Measurements from ENCODE around the gene GRIN2A.
A peak's percentile ranks its signal among the peaks of the same experiment; 100 is the strongest.

Gene GRIN2A

GRCh38 chr16:9802160-9802559 is 380.1 kb downstream of the GRIN2A start:
- Histone ChIP-seq H3K4me3 (ENCODE audit: low read depth, low read length) (no peak overlapping the region), H3K36me3 (replicated peaks) (no peaks in the 10 kb centered on the region), H3K27me3 (replicated peaks) (no peaks in the 10 kb centered on the region), H3K27ac (no peak overlapping the region)
- DNase-seq: no peak
- TF ChIP-seq CTCF (IDR thresholded peaks at IDR 0.05; ENCODE audit: low read depth, low read length, missing control alignments): no peak
- in situ Hi-C loops (cut with HindIII; ENCODE audit: low pct_ligation_motif_present, low sequenced_read_pairs): no loop called here

- Histone ChIP-seq H3K27ac (no peak overlapping the region), H3K36me3 (replicated peaks) (no peaks in the 10 kb centered on the region), H3K4me3 (ENCODE audit: low read depth, low read length) (no peak overlapping the region), H3K27me3 (replicated peaks) (no peaks in the 10 kb centered on the region)
- in situ Hi-C loops (cut with HindIII; ENCODE audit: low pct_ligation_motif_present, low sequenced_read_pairs): no loop called here
- DNase-seq: no peak
- no peak for TF ChIP-seq CTCF (IDR thresholded peaks at IDR 0.05; ENCODE audit: low read depth, low read length, missing control alignments)
Observed at GRCh38 chr16:9801651-9802050, 380.6 kb downstream of the GRIN2A start.

- in situ Hi-C loops (cut with HindIII; ENCODE audit: low pct_ligation_motif_present, low sequenced_read_pairs): no loop called here
- no peaks in the 10 kb centered on the region for H3K27me3 ChIP-seq (replicated peaks)
- DNase-seq: no peak
- no peak for TF ChIP-seq CTCF (IDR thresholded peaks at IDR 0.05; ENCODE audit: low read depth, low read length, missing control alignments)
- no peaks in the 10 kb centered on the region for H3K36me3 ChIP-seq (replicated peaks)
- no peak overlapping the region for H3K4me3 ChIP-seq (ENCODE audit: low read depth, low read length)
- H3K27ac ChIP-seq: no peak overlapping the region
Observed at GRCh38 chr16:9800186-9800738, 382.0 kb downstream of the GRIN2A start.

GRCh38 chr16:9798952-9799580 is 383.2 kb downstream of the GRIN2A start:
- no peaks in the 10 kb centered on the region for H3K27me3 ChIP-seq (replicated peaks)
- TF ChIP-seq CTCF (IDR thresholded peaks at IDR 0.05; ENCODE audit: low read depth, low read length, missing control alignments): no peak
- DNase-seq: no peak
- in situ Hi-C loops (cut with HindIII; ENCODE audit: low pct_ligation_motif_present, low sequenced_read_pairs): no loop called here
- H3K27ac ChIP-seq: no peak overlapping the region
- no peaks in the 10 kb centered on the region for H3K36me3 ChIP-seq (replicated peaks)
- H3K4me3 ChIP-seq (ENCODE audit: low read depth, low read length): no peak overlapping the region

- no peak overlapping the region for H3K27ac ChIP-seq
- no peak for DNase-seq
- H3K4me3 ChIP-seq (ENCODE audit: low read depth, low read length): no peak overlapping the region
- H3K27me3 ChIP-seq (replicated peaks): no peaks in the 10 kb centered on the region
- in situ Hi-C loops (cut with HindIII; ENCODE audit: low pct_ligation_motif_present, low sequenced_read_pairs): no loop called here
- TF ChIP-seq CTCF (IDR thresholded peaks at IDR 0.05; ENCODE audit: low read depth, low read length, missing control alignments): no peak
- no peaks in the 10 kb centered on the region for H3K36me3 ChIP-seq (replicated peaks)
Observed at GRCh38 chr16:9798474-9798873, 383.8 kb downstream of the GRIN2A start.

- Histone ChIP-seq H3K4me3 (ENCODE audit: low read depth, low read length) (no peak overlapping the region), H3K27ac (no peak overlapping the region), H3K27me3 (replicated peaks) (no peaks in the 10 kb centered on the region), H3K36me3 (replicated peaks) (no peaks in the 10 kb centered on the region)
- in situ Hi-C loops (cut with HindIII; ENCODE audit: low pct_ligation_motif_present, low sequenced_read_pairs): no loop called here
- peak; percentile 68 for DNase-seq
- TF ChIP-seq CTCF (IDR thresholded peaks at IDR 0.05; ENCODE audit: low read depth, low read length, missing control alignments): no peak
Observed at GRCh38 chr16:9797306-9797705, 384.9 kb downstream of the GRIN2A start.
